Stimulated activated naive CD8-positive, alpha-beta T cell treated with anti-CD3 and anti-CD28 coated beads, Interleukin-15, amount 100 ng/mL, for 72 hours (primary cell): ENCODE measurements around the gene OR2V2.

Experiments
- ATAC-seq: fragments of 150-1000 bp; cut with Tn5 transposase; 2 replicates; pipeline ENCODE4 v1.10.0; 2021; ENCODE audit warnings: mild to moderate bottlenecking, moderate library complexity
- DNase-seq, 2 donors: peaks; one replicate each; pipeline ENCODE4 v3.0.0; 2021 to 2022
- H3K27ac Mint-ChIP-seq, 2 donors: one replicate each; pipeline ENCODE4 v1.8.0; 2022; ENCODE audit warnings: mild to moderate bottlenecking in 2 of 2, mixed read lengths in 2 of 2, moderate library complexity in 2 of 2
- H3K27me3 Mint-ChIP-seq: one replicate; pipeline ENCODE4 v1.8.0; 2022; ENCODE audit warnings: mixed read lengths
- H3K4me1 Mint-ChIP-seq: one replicate; pipeline ENCODE4 v1.8.0; 2022; ENCODE audit warnings: mild to moderate bottlenecking, mixed read lengths
- H3K4me3 Mint-ChIP-seq, 2 donors: one replicate each; pipeline ENCODE4 v1.8.0; 2022; ENCODE audit warnings: mild to moderate bottlenecking in 2 of 2, mixed read lengths in 2 of 2, moderate library complexity in 1 of 2
- H3K9me3 Mint-ChIP-seq, 2 donors: one replicate each; pipeline ENCODE4 v1.8.0; 2022; ENCODE audit warnings: mixed read lengths in 2 of 2

OR2V2 gene

GRCh38 chr5:181184845-181185216, 37.4 kb downstream of the OR2V2 start:
- H3K9me3 Mint-ChIP-seq = no peaks in the 10 kb centered on the region
- H3K27ac Mint-ChIP-seq = peak overlapping the region; percentile 19 to 98
- H3K4me3 Mint-ChIP-seq = peak overlapping the region; percentile 93 to 95
- H3K4me1 Mint-ChIP-seq = peaks cover 65% of the 10 kb centered on the region
- no peak for DNase-seq
- no peaks in the 10 kb centered on the region for H3K27me3 Mint-ChIP-seq
- ATAC-seq = no peak

DNA sequence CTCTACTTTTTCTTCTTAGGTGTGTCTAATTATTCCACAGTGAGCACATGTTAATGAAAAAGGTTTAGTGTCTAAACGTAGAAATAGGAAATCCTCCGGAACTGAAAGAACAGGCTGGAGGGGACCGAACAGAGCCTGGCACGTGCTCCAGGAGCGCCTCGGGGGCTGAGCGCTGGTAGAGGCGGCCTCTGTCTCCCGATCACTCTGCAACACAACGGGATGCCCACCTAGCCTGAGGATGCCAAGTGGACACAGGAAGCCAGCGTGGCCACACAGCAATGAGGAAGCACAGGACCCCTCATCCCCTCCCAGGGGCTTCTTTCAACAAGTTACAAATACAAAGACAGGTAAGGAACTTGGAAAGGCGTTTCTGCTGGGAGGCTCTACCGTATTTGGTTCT, 38.2 kb downstream of the OR2V2 start:
- no peaks in the 10 kb centered on the region for H3K9me3 Mint-ChIP-seq
- peak overlapping the region in 1 of 2 donors; percentile 4 for H3K4me3 Mint-ChIP-seq
- H3K27me3 Mint-ChIP-seq = no peaks in the 10 kb centered on the region
- ATAC-seq = no peak
- no peak for DNase-seq
- H3K4me1 Mint-ChIP-seq = peaks cover 64% of the 10 kb centered on the region
- no peak overlapping the region for H3K27ac Mint-ChIP-seq

GRCh38 chr5:181186022-181186421, 38.6 kb downstream of the OR2V2 start:
- Mint-ChIP-seq H3K4me1 (peaks cover 62% of the 10 kb centered on the region), H3K27ac (no peak overlapping the region), H3K9me3 (no peaks in the 10 kb centered on the region), H3K4me3 (no peak overlapping the region), H3K27me3 (no peaks in the 10 kb centered on the region)
- DNase-seq (no peak), ATAC-seq (no peak)

- peak overlapping the region in 1 of 2 donors; percentile 100 for H3K27ac Mint-ChIP-seq
- DNase-seq (no peak), ATAC-seq (no peak)
- H3K4me1 Mint-ChIP-seq = peaks cover 67% of the 10 kb centered on the region
- H3K9me3 Mint-ChIP-seq = no peaks in the 10 kb centered on the region
- peak overlapping the region; percentile 29 to 96 for H3K4me3 Mint-ChIP-seq
- no peaks in the 10 kb centered on the region for H3K27me3 Mint-ChIP-seq
These were observed 39.7 kb downstream of the OR2V2 start for GRCh38 chr5:181186986-181187499.

GRCh38 chr5:181187500-181188213, 40.3 kb downstream of the OR2V2 start:
- Mint-ChIP-seq H3K4me3 (peak overlapping the region; percentile 96 to 98), H3K4me1 (peaks cover 68% of the 10 kb centered on the region), H3K27ac (peak overlapping the region; percentile 97 to 100), H3K27me3 (no peaks in the 10 kb centered on the region), H3K9me3 (no peaks in the 10 kb centered on the region)
- peak; percentile 67 to 83 for DNase-seq
- ATAC-seq = peak; percentile 4

- DNase-seq (peak; percentile 84 to 87), ATAC-seq (peak; percentile 10)
- Mint-ChIP-seq H3K27me3 (no peaks in the 10 kb centered on the region), H3K4me3 (peak overlapping the region; percentile 96 to 98), H3K27ac (peak overlapping the region; percentile 97 to 100), H3K9me3 (no peaks in the 10 kb centered on the region), H3K4me1 (peaks cover 75% of the 10 kb centered on the region)
These were observed 41.4 kb downstream of the OR2V2 start for GRCh38 chr5:181188700-181189362.

DNA sequence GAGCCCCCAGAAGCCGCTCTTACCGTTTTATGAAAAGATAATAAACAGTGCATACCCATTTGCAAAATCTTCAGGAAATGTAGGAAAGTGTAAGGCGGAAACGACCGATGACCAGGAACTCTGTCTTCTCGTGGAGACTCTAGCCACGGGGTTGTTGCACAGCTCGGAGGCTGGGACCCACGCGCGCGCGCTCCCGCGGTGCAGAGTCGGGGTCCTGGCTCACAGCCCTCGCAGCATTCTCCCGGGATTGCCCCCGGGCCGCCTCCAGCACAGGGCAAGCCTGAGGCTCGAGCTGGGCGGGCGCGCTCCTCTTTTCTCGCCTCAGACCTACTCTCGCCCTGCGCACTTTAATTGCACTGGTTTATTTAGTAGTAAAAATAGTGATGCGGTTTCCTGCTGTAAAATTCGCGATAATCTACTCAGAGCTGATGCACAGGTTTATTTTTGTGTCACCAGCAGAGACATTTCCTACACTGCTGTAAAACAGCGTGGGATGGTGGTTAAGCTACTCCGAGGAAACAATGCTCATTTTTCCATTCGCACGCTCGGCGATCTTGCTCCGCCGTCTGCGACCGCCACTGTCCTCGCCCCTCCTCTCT, 42.1 kb downstream of the OR2V2 start:
- Mint-ChIP-seq H3K9me3 (no peaks in the 10 kb centered on the region), H3K27me3 (no peaks in the 10 kb centered on the region), H3K4me3 (peak overlapping the region; percentile 96 to 98), H3K4me1 (peaks cover 70% of the 10 kb centered on the region), H3K27ac (peak overlapping the region; percentile 16 to 100)
- peak; percentile 52 to 59 for DNase-seq
- ATAC-seq = peak; percentile 6

GRCh38 chr5:181189962-181190710, 42.8 kb downstream of the OR2V2 start:
- no peaks in the 10 kb centered on the region for H3K27me3 Mint-ChIP-seq
- H3K4me3 Mint-ChIP-seq = peak overlapping the region; percentile 96 to 98
- H3K9me3 Mint-ChIP-seq = no peaks in the 10 kb centered on the region
- H3K4me1 Mint-ChIP-seq = peaks cover 64% of the 10 kb centered on the region
- peak overlapping the region; percentile 90 to 100 for H3K27ac Mint-ChIP-seq
- no peak for ATAC-seq
- peak; percentile 52 to 54 for DNase-seq

DNA sequence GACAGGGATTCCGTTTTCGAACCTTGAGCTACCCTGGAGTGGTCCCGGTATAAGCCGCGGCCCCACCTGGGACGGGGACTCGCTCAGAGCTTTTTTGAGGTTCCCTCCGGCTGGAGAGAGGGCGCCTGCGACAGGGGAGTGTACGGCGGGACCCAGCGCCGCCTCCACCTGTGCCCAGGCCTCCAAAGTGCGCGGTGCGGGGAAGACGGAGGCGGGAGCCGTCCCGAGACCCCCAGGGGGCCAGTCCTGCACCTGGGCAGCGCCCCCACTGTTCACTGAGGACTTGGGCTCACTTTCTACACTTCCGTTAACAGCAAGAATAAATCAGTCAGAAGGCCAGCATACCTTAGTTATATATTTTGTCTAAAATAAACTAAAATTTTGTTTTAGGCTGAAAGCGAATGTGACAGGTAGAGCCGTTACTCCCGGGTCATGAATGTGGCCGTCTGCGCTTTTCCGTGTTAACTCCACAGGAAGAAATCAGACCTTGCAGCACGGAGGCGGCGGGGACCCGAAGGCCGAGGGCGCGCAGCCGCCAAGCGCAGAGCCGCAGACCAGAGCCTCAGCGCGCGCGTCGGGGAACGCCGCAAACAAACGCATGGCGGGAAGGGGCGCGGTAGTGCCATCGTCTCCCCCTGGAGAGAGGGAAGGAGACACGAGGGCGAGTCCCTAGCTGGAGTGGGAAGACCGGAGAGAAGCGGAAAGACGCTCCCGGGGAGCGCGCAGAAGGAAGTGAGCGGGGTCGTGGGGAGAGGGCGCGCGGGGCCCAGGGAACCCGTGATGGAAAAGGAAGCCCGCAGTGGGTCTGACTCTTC, 43.5 kb downstream of the OR2V2 start:
- Mint-ChIP-seq H3K27ac (peak overlapping the region; percentile 98 to 100), H3K4me1 (peaks cover 59% of the 10 kb centered on the region)

DNA sequence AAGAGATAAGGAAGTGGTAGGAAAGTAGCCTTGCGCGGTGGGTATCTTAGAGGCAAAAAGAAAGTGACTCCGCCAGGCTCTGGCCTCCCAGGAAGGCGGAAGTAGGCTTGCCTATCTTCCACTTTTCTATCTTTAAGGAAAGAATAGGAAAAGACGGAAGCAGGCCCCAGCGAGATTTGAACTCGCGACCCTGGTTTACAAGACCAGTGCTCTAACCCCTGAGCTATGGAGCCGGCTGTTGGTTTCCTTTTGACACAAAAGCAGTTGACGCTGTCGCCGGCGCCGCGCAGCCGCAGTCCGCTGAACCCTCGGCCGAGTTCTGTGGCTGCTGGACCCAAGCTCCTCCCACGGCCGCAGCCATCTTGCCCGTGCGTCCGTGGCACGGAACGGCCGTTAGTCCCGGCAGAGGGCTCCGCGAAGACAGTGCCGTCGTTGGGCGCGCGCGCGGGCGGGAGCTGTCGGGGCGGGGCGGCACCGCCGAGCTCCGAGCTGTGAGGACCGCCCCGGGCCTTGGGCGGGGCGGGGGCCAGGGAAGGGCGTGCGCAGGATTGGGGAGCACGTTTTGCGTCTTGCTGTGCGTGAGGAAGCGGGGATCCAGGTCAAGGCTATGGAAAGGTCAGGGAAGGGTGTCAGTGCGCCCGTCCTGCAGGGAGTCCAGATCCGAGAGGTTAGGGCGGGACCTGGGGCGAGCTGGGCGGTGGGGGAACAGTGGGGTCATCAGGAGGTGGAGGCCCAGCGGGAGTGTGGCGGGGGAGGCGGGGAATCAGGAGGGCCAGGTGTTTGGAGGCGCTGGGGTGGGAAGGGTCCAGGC, 44.3 kb downstream of the OR2V2 start:
- ATAC-seq (peak; percentile 67), DNase-seq (peak; percentile 96 to 97)
- Mint-ChIP-seq H3K9me3 (no peaks in the 10 kb centered on the region), H3K4me3 (peak overlapping the region; percentile 96 to 98), H3K4me1 (peaks cover 57% of the 10 kb centered on the region), H3K27me3 (no peaks in the 10 kb centered on the region), H3K27ac (peak overlapping the region; percentile 98 to 100)

More for the DNA sequence above, 43.5 kb downstream of the OR2V2 start:
- H3K4me3 Mint-ChIP-seq = peak overlapping the region; percentile 96 to 98
- no peaks in the 10 kb centered on the region for H3K9me3 Mint-ChIP-seq
- H3K27me3 Mint-ChIP-seq = no peaks in the 10 kb centered on the region
- DNase-seq (peak; percentile 64 to 68), ATAC-seq (peak; percentile 29)

DNA sequence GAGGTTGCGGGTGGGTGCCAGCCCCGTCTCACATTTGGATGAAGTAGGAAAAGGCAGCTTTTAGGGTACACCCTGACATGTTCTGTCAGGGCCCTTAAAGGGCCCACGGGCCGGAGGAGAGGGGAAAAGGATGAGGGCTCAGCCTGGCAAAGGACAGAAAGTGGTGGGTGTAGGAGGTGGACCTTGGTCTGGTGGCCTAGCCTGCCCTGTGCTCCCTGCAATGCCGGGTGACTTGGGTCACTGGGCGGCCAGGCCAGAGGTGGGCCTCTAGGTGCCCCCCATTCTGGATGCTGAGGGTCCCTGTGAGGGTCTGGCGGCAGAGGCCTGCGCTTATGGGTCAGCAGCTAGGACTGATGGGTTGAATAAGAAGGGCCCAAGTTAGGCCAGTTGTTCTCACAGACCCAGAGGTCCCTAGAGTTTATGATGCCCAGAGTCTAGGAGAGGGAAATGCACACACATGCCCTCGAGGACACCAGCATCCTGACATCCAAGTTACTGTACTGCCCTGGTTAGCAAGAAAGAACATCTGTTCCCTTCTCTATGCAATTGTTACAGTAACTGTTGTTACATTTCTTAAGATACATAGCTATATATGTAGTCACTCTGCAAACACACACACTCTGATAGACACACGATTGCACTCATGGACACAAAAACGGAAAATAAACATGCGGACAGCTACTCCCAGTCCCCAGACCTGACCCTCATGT, 45.1 kb downstream of the OR2V2 start:
- ATAC-seq = no peak
- DNase-seq = no peak
- Mint-ChIP-seq H3K4me3 (peak overlapping the region; percentile 96 to 98), H3K27ac (peak overlapping the region; percentile 98 to 100), H3K4me1 (peaks cover 54% of the 10 kb centered on the region), H3K9me3 (no peaks in the 10 kb centered on the region), H3K27me3 (no peaks in the 10 kb centered on the region)

GRCh38 chr5:181193656-181194055, 46.3 kb downstream of the OR2V2 start:
- H3K27ac Mint-ChIP-seq = no peak overlapping the region
- DNase-seq (no peak), ATAC-seq (no peak)
- H3K27me3 Mint-ChIP-seq = no peaks in the 10 kb centered on the region
- H3K4me3 Mint-ChIP-seq = no peak overlapping the region
- no peaks in the 10 kb centered on the region for H3K9me3 Mint-ChIP-seq
- H3K4me1 Mint-ChIP-seq = peaks cover 42% of the 10 kb centered on the region

DNA sequence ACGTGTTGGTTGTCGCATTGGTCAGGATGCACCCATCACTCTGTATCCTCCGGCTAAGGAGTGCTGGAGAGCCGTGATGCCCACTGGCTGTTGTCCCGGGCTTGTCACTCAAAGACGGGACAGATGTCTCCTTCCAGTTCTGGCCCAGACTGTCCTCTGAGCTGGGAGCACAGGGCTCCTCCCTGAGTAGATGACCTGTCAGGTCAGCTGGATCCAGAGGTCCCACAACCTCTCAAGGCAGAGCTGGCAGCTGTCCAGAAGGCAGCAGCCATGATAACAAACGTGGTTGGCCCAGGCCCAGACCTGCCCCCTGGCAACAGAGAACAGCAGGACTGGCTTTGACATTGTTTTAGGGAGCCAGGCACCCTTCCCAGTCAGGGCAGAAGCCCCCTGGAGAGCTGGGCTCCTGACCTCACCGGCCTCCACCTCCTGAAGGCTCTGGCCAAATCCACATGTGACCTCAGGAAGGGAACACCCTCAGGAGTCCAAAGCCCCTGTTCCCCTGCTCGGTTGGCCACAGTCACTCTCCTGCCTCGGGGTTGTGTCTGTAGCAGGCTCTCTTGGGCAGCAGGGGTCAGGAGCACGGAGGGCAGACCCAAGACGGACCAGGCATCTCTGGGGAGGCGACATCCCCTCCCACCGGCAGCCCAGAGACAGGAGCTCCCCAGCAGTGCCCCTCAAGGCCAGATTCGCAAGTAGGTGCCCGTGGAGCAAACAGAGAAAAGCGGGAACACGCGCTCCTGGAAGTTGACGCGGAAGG, 47.3 kb downstream of the OR2V2 start:
- no peak overlapping the region for H3K4me3 Mint-ChIP-seq
- H3K27ac Mint-ChIP-seq = no peak overlapping the region
- ATAC-seq (no peak), DNase-seq (no peak)
- H3K27me3 Mint-ChIP-seq = no peaks in the 10 kb centered on the region
- H3K9me3 Mint-ChIP-seq = no peaks in the 10 kb centered on the region
- H3K4me1 Mint-ChIP-seq = peaks cover 38% of the 10 kb centered on the region
